ENCODE measurements around the gene CDK19.

The CDK19 gene

GRCh38 chr6:110781522-110782214, 33.6 kb downstream of the CDK19 start:
- TF ChIP-seq CTCF (IDR thresholded peaks at IDR 0.05; ENCODE audit: insufficient read depth, low read depth, low read length, missing control alignments) = no peak
- no peak overlapping the region for H3K4me3 ChIP-seq (ENCODE audit: low read depth, low read length)
- peak; percentile 53 for DNase-seq (ENCODE audit: low read depth)

- H3K4me3 ChIP-seq (ENCODE audit: low read depth, low read length) = no peak overlapping the region
- no peak for DNase-seq (ENCODE audit: low read depth)
- no peak for TF ChIP-seq CTCF (IDR thresholded peaks at IDR 0.05; ENCODE audit: insufficient read depth, low read depth, low read length, missing control alignments)
Measured at GRCh38 chr6:110778333-110778732, 36.9 kb downstream of the CDK19 start.

GRCh38 chr6:110777636-110778035, 37.6 kb downstream of the CDK19 start:
- DNase-seq (ENCODE audit: low read depth) = no peak
- no peak for TF ChIP-seq CTCF (IDR thresholded peaks at IDR 0.05; ENCODE audit: insufficient read depth, low read depth, low read length, missing control alignments)
- no peak overlapping the region for H3K4me3 ChIP-seq (ENCODE audit: low read depth, low read length)

GRCh38 chr6:110776413-110776812, 38.9 kb downstream of the CDK19 start:
- no peak overlapping the region for H3K4me3 ChIP-seq (ENCODE audit: low read depth, low read length)
- TF ChIP-seq CTCF (IDR thresholded peaks at IDR 0.05; ENCODE audit: insufficient read depth, low read depth, low read length, missing control alignments) = no peak
- no peak for DNase-seq (ENCODE audit: low read depth)

GRCh38 chr6:110769923-110770322, 45.3 kb downstream of the CDK19 start:
- DNase-seq (ENCODE audit: low read depth) = no peak
- no peak overlapping the region for H3K4me3 ChIP-seq (ENCODE audit: low read depth, low read length)

DNA sequence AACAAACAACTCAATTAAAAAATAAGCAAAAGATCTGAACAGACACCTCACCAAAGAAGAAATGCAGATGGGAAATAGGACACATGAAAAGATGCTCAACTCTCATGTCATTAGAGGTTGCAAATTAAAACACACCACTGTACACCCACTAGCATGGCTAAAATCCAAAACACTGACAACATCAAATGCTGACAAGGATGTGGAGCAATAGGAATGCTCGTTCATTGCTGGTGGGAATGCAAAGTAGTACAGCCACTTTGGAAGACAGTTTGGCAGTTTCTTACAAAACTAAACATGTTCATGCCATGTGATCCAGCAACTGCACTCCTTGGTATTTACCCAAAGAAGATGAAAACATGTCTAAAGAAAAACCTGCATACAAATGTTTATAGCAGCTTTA, 47.2 kb downstream of the CDK19 start:
- DNase-seq (ENCODE audit: low read depth) = no peak
- H3K4me3 ChIP-seq (ENCODE audit: low read depth, low read length) = no peak overlapping the region
- TF ChIP-seq CTCF (IDR thresholded peaks at IDR 0.05; ENCODE audit: insufficient read depth, low read depth, low read length, missing control alignments) = no peak

More at GRCh38 chr6:110769923-110770322, 45.3 kb downstream of the CDK19 start:
- no peak for TF ChIP-seq CTCF (IDR thresholded peaks at IDR 0.05; ENCODE audit: insufficient read depth, low read depth, low read length, missing control alignments)

- H3K4me3 ChIP-seq (ENCODE audit: low read depth, low read length) = no peak overlapping the region
- no peak for DNase-seq (ENCODE audit: low read depth)
- TF ChIP-seq CTCF (IDR thresholded peaks at IDR 0.05; ENCODE audit: insufficient read depth, low read depth, low read length, missing control alignments) = no peak
Measured at GRCh38 chr6:110761371-110761770, 53.9 kb downstream of the CDK19 start.

Data from GM12865 (cell line).